Activated effector memory CD4-positive, alpha-beta T cell treated with Interleukin-2 at 50 U/mL for 16 hours (primary cell): ENCODE measurements around the gene PRDM5.

Experiments used
- DNase-seq: peaks from one replicate; pipeline ENCODE4 v3.0.0-alpha.2; 2020

PRDM5 gene

DNA sequence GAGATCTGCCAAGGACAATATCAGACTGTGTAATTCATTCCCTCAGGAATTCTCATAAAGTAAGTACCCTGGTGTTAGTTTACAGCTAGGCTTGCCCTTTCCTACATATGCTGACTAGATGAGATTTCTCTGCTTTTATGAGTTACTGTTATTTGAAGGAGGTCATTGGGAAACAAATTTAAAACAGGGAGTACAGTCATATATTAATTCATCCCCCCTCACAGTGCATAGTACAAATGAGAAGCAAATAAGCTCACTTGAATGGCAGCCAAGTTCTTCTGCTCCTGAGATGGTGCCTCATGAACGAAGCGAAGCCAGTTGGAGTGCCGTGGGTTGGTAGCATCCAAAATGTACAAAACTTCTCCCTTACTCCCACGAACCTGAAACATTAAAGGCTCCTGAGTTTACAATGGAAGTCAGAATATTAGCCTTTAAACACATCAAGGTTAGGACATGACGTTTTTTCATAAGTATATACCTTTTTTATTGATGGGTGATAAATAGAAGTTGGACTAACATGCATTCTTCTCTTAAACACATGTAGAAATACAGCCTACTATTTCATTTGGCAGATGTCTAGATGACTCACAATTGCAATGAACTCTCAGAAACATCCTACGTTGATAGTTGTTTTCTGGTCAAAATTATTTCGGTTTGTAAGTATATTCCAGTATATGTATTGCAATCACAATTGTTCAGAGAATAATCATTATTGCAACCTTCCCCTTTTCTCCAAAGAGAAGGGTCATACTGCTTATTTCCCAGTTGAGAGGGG, 69.2 kb downstream of the PRDM5 start:
- DNase-seq = no peak

DNA sequence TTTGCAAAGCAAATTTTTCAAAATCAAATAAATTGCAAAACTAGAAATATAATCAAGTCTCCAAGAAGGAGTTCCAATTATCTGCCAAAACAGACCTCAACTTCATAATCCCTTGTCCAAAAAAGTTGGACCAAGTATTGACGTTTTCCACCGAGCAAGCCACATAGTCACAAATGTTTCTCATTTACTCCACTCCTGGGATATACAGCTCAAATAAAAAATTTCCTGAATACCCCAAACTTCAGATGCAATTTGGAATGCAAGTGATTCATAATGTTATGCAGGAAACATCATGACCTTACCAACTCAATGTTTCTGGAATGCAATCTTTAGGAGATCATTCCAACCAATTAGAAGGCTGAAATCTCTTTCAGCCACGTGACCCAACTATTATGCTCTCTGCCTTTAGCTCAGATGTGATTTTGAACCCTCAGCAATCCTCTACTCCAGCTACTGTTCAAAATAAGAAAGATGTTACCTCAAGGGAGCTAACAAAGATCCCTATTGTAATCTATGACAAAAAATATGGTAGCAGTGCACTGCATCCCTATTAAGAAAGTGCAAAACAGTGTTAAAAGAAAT, 72.4 kb downstream of the PRDM5 start:
- no peak for DNase-seq

- no peak for DNase-seq
These were observed 75.4 kb downstream of the PRDM5 start for GRCh38 chr4:120847019-120847582.

GRCh38 chr4:120844528-120844921, 78.0 kb downstream of the PRDM5 start:
- no peak for DNase-seq

- no peak for DNase-seq
These were observed 78.5 kb downstream of the PRDM5 start for GRCh38 chr4:120843849-120844527.

- no peak for DNase-seq
These were observed 80.5 kb downstream of the PRDM5 start for GRCh38 chr4:120842031-120842430.

DNA sequence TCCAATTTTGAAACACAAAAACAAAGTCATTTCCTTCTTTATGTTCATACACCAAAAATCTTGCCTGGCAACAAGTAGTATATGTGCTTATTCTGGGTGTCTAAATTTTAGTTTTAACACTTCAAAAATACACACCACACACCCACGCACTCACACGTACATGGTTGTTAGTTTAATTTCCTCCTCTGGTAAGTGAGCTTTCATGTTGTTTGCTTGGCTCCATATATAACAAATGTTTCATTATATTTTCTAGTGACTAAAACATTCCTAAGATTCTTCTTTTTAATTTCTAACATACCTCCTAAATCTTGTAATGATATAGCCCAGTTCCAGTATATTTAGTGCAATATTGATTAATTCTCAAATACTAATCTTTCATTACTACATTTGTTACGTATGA, 80.9 kb downstream of the PRDM5 start:
- DNase-seq = no peak

DNA sequence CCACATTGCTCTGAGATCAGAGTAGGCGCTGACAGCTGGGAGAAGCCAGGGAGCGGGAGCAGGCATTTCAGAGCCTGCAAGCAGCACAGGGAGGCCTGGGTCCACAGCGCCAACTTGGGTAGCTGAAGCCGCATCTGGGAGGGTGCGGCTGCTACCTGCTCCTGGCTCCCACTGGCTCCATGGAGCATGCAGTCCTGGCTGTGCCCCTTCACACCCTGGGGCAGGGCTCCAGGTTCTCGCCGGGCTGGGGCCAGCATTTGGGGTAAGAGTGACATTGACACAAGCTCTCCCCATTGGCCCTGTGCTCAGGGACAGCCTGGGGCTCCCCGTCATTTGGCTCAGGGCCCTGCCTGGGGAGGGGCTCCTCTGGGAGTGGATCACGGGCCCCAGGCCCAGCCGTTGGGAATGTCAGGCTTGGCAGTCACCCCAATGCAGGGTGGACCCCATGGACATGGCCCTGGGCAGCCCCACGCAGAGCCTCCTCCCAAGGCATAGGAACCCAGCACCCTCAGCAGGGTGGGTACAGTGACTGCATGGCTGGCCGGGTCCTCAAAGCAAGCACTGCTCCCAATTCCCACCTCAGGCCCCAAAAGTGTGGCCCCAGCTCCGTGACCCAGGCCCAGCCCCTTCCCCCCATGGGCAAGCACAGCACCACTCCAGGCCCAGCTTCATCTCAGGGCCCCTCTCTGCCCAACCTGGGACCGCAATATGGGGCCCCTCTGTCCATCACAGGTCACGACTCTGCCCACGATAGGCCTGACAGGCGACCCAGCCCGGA, 82.4 kb downstream of the PRDM5 start:
- no peak for DNase-seq

GRCh38 chr4:120839334-120839973, 83.1 kb downstream of the PRDM5 start:
- no peak for DNase-seq

- DNase-seq = no peak
These were observed 83.7 kb downstream of the PRDM5 start for GRCh38 chr4:120838784-120839183.

- no peak for DNase-seq
These were observed 84.9 kb downstream of the PRDM5 start for GRCh38 chr4:120837656-120838055.

- DNase-seq = no peak
These were observed 87.2 kb downstream of the PRDM5 start for GRCh38 chr4:120835342-120835741.

GRCh38 chr4:120830204-120830603, 92.3 kb downstream of the PRDM5 start:
- DNase-seq = no peak

- DNase-seq = no peak
These were observed 93.3 kb downstream of the PRDM5 start for GRCh38 chr4:120829113-120829831.

DNA sequence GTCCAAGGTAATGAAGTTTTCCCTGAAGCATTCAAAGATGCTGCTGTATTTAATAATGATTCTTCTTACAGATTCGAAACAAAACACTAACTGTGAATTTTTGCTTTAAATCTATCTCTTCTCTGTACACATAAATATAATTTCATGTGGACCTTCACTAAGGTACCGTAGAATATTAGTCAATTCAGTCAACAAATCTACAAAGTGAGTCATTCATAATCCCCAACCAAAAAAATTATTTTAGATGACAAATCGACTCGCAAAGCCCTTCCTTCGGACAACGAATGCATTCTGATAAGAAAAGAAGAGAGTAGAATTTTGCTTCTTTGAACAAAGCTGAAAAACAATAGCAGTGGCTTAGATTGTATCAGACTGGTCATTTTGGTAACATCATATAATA, 95.7 kb downstream of the PRDM5 start:
- no peak for DNase-seq

GRCh38 chr4:120826449-120826848, 96.1 kb downstream of the PRDM5 start:
- no peak for DNase-seq

- DNase-seq = no peak
These were observed 97.6 kb downstream of the PRDM5 start for GRCh38 chr4:120824946-120825345.

DNA sequence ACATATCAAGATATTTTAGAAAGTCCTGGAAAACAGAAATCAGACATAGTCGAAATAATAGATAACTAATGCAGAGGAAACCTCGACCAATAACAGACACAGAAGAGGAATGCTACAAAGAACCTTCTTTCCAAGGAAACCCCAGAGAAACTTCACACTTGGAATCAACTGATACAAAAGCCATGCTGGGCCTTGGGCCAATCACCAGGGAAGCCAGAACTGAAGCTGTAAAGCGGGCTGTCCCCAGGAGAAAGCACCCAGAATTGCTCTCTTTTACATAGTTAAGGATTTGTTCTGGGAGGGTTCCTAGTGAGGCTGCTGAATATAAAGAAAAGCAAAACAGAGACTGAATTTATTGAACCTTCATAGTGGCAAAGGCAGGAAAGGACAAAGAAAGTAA, 100.5 kb downstream of the PRDM5 start:
- no peak for DNase-seq

GRCh38 chr4:120821029-120821428, 101.5 kb downstream of the PRDM5 start:
- no peak for DNase-seq

DNA sequence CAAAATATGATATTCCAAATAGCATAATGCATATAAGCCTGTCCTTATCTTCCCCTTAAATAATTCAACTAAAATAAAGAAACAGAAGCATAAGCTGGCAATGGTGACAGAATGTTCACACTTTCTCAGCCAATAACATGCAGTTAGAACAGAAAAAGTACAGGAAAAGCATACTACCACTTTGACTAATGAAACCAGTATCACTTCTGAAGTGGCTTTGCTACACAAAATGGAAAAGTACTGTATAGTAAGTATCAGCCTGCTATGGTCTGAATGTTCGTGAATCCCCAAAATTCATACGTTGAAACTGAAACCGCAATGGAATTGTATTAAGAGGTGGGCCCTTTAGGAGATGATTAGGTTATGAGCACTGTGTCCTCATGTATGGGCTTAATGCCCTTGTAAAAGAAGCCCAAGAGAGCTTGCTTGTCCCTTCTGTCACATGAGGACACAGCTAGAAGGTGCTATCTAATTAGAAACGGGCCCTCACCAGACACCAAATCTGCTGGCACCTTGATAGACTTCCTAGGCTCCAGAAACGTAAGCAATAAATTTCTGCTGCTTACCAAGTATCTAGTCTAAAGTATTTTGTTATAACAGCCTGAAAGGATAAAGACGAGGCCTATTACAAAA, 102.6 kb downstream of the PRDM5 start:
- no peak for DNase-seq

DNA sequence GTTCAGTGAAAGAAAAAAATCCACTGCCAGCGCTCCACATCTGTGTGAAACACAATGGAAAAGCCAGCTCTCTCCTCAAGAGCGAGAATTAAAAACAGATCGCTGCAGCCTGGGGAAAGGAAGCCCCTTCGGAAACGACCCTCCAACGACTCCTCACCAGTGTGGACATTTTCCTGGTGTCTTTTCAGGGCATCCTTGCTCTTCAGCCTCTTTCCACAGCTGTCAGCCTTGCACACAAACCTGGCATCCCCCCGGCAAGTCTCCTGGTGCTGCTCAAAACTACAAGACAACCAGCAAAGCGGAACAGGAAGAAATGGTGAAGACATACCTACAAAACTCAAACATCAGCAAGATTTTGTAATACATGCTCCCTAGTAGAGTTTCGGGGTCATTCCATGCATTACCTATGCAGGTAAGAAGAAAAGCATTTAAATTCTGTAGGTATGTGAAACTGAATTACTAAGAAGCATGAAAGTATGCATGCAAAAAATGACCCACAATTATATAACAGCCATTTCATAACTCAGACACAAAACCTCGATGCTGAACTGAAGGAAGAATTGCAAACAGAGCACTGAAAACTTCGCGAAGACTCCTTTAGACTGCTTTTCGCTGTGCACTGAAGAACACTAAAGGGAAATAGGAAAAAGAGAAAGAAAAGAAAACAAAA, 106.1 kb downstream of the PRDM5 start:
- no peak for DNase-seq
